ENCODE measurements around the gene GRM4. TPM values are rescaled to one million over a fixed set of nuclear protein-coding genes. Genes with fewer than 3 reads are reported as not detected.

The GRM4 gene
- total and polyA plus RNA-seq, 11 donors, result 0.20 TPM; not detected in 10

DNA sequence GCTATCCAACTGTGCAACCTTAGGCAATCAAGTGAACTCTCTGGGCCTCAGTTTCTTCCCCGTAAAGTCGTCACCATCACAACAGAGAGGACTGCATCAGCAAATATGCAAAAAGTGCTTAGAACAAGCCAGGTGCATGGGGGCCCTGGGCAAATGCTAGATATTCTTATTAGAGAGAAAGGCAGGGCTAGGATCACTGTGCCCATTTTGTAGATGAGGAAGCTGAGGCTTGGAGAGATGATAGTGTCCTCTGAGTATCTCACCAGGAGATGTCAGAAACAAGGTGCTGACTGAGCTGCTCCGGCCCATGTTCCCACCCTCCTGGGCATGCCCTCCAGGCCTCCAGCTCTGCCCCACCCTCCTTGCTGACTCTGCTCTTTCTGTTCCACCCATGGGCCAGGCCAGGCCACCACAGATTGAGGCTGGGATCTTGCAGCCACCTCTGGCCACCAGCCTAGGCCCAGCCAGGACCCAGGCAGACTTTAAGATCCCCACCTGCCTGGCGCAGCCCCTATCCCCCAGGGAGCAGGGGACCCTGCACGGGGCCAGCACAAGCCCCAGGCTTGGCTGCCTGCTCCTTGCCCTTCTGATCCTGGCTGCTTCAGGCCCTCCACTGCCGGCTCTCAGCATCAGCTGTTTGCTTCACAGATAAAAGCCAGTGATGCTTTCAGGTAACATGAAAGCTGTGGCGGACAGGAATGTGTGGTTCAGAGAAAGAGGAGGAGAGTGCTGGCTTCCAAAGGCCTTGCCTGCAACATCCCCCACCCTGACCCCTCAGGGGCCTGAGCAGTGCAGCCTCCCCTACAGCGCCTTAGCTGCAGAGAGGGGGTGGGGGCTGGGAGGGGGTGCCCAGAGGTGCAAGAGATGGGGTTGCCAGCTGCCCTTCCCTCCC is 47.6 kb downstream of the GRM4 start:
- TF ChIP-seq CTCF (IDR thresholded peaks at IDR 0.05) (no peak), POLR2A (IDR thresholded peaks at IDR 0.05) (no peak)
- ATAC-seq (no peak), DNase-seq (no peak)
- Histone ChIP-seq H3K27ac (no peak overlapping the region), H3K36me3 (no peaks in the 10 kb centered on the region), H3K27me3 (peaks cover 7 to 53% (median 20%) of the 10 kb centered on the region in 9 donors), H3K4me3 (no peak overlapping the region), H3K9me3 (peaks cover 0 to 4% (median 0%) of the 10 kb centered on the region in 12 donors), H3K4me1 (no peaks in the 10 kb centered on the region)
- WGBS, 4 donors, result 44 to 64% (median 60%) methylated on average over 6 to 8 of the region's 8 CpGs
- intact Hi-C loops (cut with DNase I), result no loop called here

GRCh38 chr6:34096814-34097213 is 49.1 kb downstream of the GRM4 start:
- no peak for ATAC-seq
- intact Hi-C loops (cut with DNase I), result no loop called here

GRCh38 chr6:34096193-34096592 is 49.7 kb downstream of the GRM4 start:
- DNase-seq (no peak), ATAC-seq (no peak)
- intact Hi-C loops (cut with DNase I), result no loop called here
- WGBS, 4 donors, result 39 to 50% (median 47%) methylated on average over 5 of the region's 5 CpGs
- Histone ChIP-seq H3K27me3 (peaks cover 7 to 54% (median 20%) of the 10 kb centered on the region in 9 donors), H3K4me3 (no peak overlapping the region), H3K36me3 (no peaks in the 10 kb centered on the region), H3K4me1 (no peaks in the 10 kb centered on the region), H3K9me3 (peaks cover 0 to 4% (median 0%) of the 10 kb centered on the region in 12 donors), H3K27ac (no peak overlapping the region)
- TF ChIP-seq CTCF (IDR thresholded peaks at IDR 0.05) (no peak), POLR2A (IDR thresholded peaks at IDR 0.05) (no peak)

More at GRCh38 chr6:34096814-34097213, 49.1 kb downstream of the GRM4 start:
- no peak for DNase-seq
- H3K9me3 ChIP-seq, result peaks cover 0 to 4% (median 0%) of the 10 kb centered on the region in 12 donors
- H3K27me3 ChIP-seq, result peaks cover 7 to 55% (median 20%) of the 10 kb centered on the region in 9 donors
- H3K27ac ChIP-seq, result no peak overlapping the region
- TF ChIP-seq POLR2A (IDR thresholded peaks at IDR 0.05) (no peak), CTCF (IDR thresholded peaks at IDR 0.05) (no peak)
- no peak overlapping the region for H3K4me3 ChIP-seq
- no peaks in the 10 kb centered on the region for H3K4me1 ChIP-seq
- WGBS, 4 donors, result 66 to 75% (median 71%) methylated on average over 8 of the region's 8 CpGs
- H3K36me3 ChIP-seq, result no peaks in the 10 kb centered on the region

GRCh38 chr6:34095741-34096140 is 50.1 kb downstream of the GRM4 start:
- H3K27me3 ChIP-seq, result peaks cover 7 to 49% (median 20%) of the 10 kb centered on the region in 9 donors
- 50 to 66% (median 58%) methylated on average over 10 of the region's 10 CpGs for WGBS, 4 donors
- TF ChIP-seq POLR2A (IDR thresholded peaks at IDR 0.05) (no peak), CTCF (IDR thresholded peaks at IDR 0.05) (no peak)

More at GRCh38 chr6:34095741-34096140, 50.1 kb downstream of the GRM4 start:
- ATAC-seq (no peak), DNase-seq (no peak)
- Histone ChIP-seq H3K4me1 (no peaks in the 10 kb centered on the region), H3K4me3 (no peak overlapping the region), H3K9me3 (peaks cover 0 to 4% (median 0%) of the 10 kb centered on the region in 12 donors), H3K36me3 (no peaks in the 10 kb centered on the region), H3K27ac (no peak overlapping the region)
- intact Hi-C loops (cut with DNase I), result no loop called here

All from heart left ventricle (tissue), 16 donors.